Liver (tissue), 9 donors: Measurements from ENCODE around the gene AXIN1. TPM values are rescaled to one million over a fixed set of nuclear protein-coding genes. Genes with fewer than 3 reads are reported as not detected.
A peak's percentile ranks its signal among the peaks of the same experiment; 100 is the strongest.

Source experiments
- DNase-seq: peaks from one replicate; pipeline ENCODE4 v3.0.0-alpha.2; 2017; ENCODE audit warnings: low spot score
- H3K27ac ChIP-seq, 2 donors: one replicate each; pipeline ENCODE4 v1.7.0; 2013; ENCODE audit warnings: inconsistent platforms in 2 of 2, low read length in 2 of 2, control low read depth in 1 of 2, low read depth in 1 of 2, mild to moderate bottlenecking in 1 of 2
- H3K27me3 ChIP-seq, 4 donors: one replicate each; pipeline versions ENCODE4 v1.6.1 to v1.7.0; 2013; ENCODE audit warnings: low read length in 3 of 4, inconsistent platforms in 1 of 4, mild to moderate bottlenecking in 1 of 4, moderate library complexity in 1 of 4; ENCODE audit not compliant: control insufficient read depth in 4 of 4, insufficient read depth in 4 of 4
- H3K36me3 ChIP-seq, 4 donors: one replicate each; pipeline versions ENCODE4 v1.6.1 to v1.7.0; 2013; ENCODE audit warnings: low read length in 3 of 4, mild to moderate bottlenecking in 3 of 4, low read depth in 1 of 4, moderate library complexity in 1 of 4; ENCODE audit not compliant: control insufficient read depth in 4 of 4, insufficient read depth in 3 of 4
- H3K4me1 ChIP-seq, 4 donors: one replicate each; pipeline versions ENCODE4 v1.6.1 to v1.7.0; 2013; ENCODE audit warnings: low read length in 3 of 4, mild to moderate bottlenecking in 3 of 4, moderate library complexity in 1 of 4; ENCODE audit not compliant: control insufficient read depth in 4 of 4, insufficient read depth in 4 of 4
- H3K4me3 ChIP-seq, 3 donors: one replicate each; pipeline versions ENCODE4 v1.6.1 to v1.7.0; 2013; ENCODE audit warnings: low read length in 3 of 3, control low read depth in 1 of 3, low read depth in 1 of 3, mild to moderate bottlenecking in 1 of 3
- H3K9ac ChIP-seq, 2 donors: one replicate each; pipeline ENCODE4 v1.7.0; 2013; ENCODE audit warnings: low read length in 2 of 2, mild to moderate bottlenecking in 2 of 2, moderate library complexity in 2 of 2, control low read depth in 1 of 2, low read depth in 1 of 2
- H3K9me3 ChIP-seq, 4 donors: one replicate each; pipeline versions ENCODE4 v1.6.1 to v1.7.0; 2013; ENCODE audit warnings: low read length in 3 of 4; ENCODE audit not compliant: control insufficient read depth in 4 of 4
- CTCF ChIP-seq: fragments of 150-350 bp; IDR thresholded peaks from 2 replicates; pipeline ENCODE4 v1.5.1; 2017; ENCODE audit warnings: improper control_type of control experiment, low read depth, low read length; ENCODE audit not compliant: missing input control
- EGR1 ChIP-seq, 2 donors: IDR thresholded peaks; 2 replicates each; pipeline ENCODE4 v1.6.1; 2016 to 2018; ENCODE audit warnings: antibody characterized with exemption in 2 of 2, low read depth in 2 of 2
- FOXA1 ChIP-seq: IDR thresholded peaks from 2 replicates; pipeline ENCODE4 v1.6.1; 2016; ENCODE audit warnings: antibody characterized with exemption
- FOXA2 ChIP-seq: IDR thresholded peaks from 2 replicates; pipeline ENCODE4 v1.6.1; 2016; ENCODE audit warnings: antibody characterized with exemption
- GABPA ChIP-seq, 2 donors: IDR thresholded peaks in 1 of 2; conservative IDR thresholded peaks in 1 of 2; 2 replicates each; pipeline ENCODE4 v1.6.1; 2016; ENCODE audit warnings: antibody characterized with exemption in 2 of 2, mild to moderate bottlenecking in 1 of 2, moderate library complexity in 1 of 2
- HNF4A ChIP-seq, 2 donors: conservative IDR thresholded peaks; 2 replicates each; pipeline ENCODE4 v1.6.1; 2016; ENCODE audit warnings: antibody characterized with exemption in 2 of 2, mild to moderate bottlenecking in 2 of 2
- NR2F2 ChIP-seq: IDR thresholded peaks from 2 replicates; pipeline ENCODE4 v1.6.1; 2016; ENCODE audit warnings: antibody characterized with exemption
- RAD21 ChIP-seq, 2 donors: IDR thresholded peaks; 2 replicates each; pipeline ENCODE4 v1.6.1; 2016; ENCODE audit warnings: antibody characterized with exemption in 2 of 2, mild to moderate bottlenecking in 2 of 2
- SP1 ChIP-seq: IDR thresholded peaks from 2 replicates; pipeline ENCODE4 v1.6.1; 2018; ENCODE audit warnings: antibody characterized with exemption, mild to moderate bottlenecking
- TAF1 ChIP-seq: conservative IDR thresholded peaks from 2 replicates; pipeline ENCODE4 v1.6.1; 2016; ENCODE audit warnings: antibody characterized with exemption, mild to moderate bottlenecking
- YY1 ChIP-seq: IDR thresholded peaks from 2 replicates; pipeline ENCODE4 v1.6.1; 2016; ENCODE audit warnings: antibody characterized with exemption, mild to moderate bottlenecking
- WGBS: extraction: QIAGEN DNeasy Blood & Tissue Kit; methylation state at CpG from one replicate; pipeline ENCODE4 v1.1.7; 2013; 5-methylcytosine and 5-hydroxymethylcytosine counted together
- polyA plus RNA-seq, 2 donors: library from polyadenylated mRNA; stranded (reverse) in 1 of 2; unstranded in 1 of 2; fragments of 200-250 nt in 1 of 2; fragments of >200 nt in 1 of 2; fragmentation: Nextera tagmentation in 1 of 2; extraction: Ambion mirVana in 1 of 2; gene quantifications; one replicate each; pipeline versions ENCODE4 v1.2.1 to v1.2.3, GENCODE V29; 2013 to 2015
- total RNA-seq, 2 donors: library from RNA; depleted of rRNA; stranded (reverse); fragments of >200 nt; gene quantifications; one replicate each; pipeline ENCODE4 v1.2.3, GENCODE V29; 2014
- TF ChIP-seq, protein P1 (sequence below): IDR thresholded peaks from 2 replicates; pipeline ENCODE4 v1.6.1; 2016; ENCODE audit warnings: antibody characterized with exemption
- TF ChIP-seq, protein P2 (sequence below): IDR thresholded peaks from 2 replicates; pipeline ENCODE4 v1.6.1; 2016; ENCODE audit warnings: antibody characterized with exemption
- TF ChIP-seq, protein P3 (sequence below): IDR thresholded peaks from 2 replicates; pipeline ENCODE4 v1.6.1; 2016; ENCODE audit warnings: antibody characterized with exemption, mild to moderate bottlenecking
- donor health status: healthy.
- donor health status: healthy.
- donor health status: healthy.
- donor health status: healthy.
- donor health status: healthy.

Gene AXIN1
- total and polyA plus RNA-seq, 4 donors, result 2.0 to 10.3 (median 7.9) TPM

DNA sequence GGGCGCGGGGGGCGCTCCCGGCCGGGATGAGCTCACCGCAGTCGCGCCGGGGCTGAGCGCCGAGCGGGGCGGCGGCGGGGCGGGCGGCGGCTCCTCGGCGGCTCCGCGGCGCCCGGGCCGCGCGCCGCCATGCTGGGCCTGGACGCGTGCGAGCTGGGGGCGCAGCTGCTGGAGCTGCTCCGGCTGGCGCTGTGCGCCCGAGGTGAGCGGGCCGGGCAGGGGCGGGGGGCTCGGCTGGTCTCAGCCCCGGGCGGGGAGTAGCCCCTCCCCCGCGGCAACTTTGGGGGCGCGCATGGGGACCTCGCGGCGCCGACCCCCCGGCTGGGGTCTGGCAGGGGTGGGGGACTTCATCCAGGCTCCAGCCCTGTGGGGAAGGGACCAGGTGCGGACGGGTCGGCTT, 72.0 kb downstream of the AXIN1 start, which contains the start of gene ARHGDIG (continued):
- TF ChIP-seq, protein P1, sequence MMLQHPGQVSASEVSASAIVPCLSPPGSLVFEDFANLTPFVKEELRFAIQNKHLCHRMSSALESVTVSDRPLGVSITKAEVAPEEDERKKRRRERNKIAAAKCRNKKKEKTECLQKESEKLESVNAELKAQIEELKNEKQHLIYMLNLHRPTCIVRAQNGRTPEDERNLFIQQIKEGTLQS, result no peak
- TF ChIP-seq CTCF (no peak), FOXA2 (no peak), NR2F2 (no peak)

DNA sequence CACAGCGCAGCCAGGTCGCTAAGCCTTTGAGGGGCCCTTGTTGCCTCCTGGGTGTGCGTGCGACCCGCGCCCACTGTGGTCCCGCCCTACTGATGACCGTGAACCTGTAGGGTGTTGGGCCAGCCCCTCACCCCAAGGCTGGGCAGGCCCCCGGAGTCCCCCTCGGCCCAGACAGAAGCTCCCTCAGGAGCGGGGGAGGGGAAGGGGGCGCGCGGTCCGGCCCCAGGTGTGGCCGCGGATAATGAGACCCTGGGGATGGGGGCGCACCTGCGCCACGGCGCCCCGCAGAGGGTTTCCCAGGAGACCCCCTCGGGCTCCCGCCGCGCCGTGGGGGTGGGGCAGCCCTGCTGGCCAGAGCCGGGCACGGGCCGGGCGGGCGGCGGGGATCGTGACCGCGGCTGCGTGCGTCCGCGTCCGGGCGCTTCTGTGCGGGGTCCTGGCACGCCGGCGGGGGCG, 72.5 kb downstream of the AXIN1 start:
- no peaks in the 10 kb centered on the region for H3K36me3 ChIP-seq
- no peaks in the 10 kb centered on the region for H3K9me3 ChIP-seq
- 9% methylated on average over 47 of the region's 47 CpGs for WGBS
- TF ChIP-seq TAF1 (no peak), CTCF (no peak), YY1 (no peak), HNF4A (conservative IDR thresholded peaks at IDR 0.05) (no peak), NR2F2 (no peak), GABPA (IDR thresholded peaks at IDR 0.05 in 1 of 2, conservative IDR thresholded peaks at IDR 0.05 in 1 of 2) (no peak)
- TF ChIP-seq, protein P2, sequence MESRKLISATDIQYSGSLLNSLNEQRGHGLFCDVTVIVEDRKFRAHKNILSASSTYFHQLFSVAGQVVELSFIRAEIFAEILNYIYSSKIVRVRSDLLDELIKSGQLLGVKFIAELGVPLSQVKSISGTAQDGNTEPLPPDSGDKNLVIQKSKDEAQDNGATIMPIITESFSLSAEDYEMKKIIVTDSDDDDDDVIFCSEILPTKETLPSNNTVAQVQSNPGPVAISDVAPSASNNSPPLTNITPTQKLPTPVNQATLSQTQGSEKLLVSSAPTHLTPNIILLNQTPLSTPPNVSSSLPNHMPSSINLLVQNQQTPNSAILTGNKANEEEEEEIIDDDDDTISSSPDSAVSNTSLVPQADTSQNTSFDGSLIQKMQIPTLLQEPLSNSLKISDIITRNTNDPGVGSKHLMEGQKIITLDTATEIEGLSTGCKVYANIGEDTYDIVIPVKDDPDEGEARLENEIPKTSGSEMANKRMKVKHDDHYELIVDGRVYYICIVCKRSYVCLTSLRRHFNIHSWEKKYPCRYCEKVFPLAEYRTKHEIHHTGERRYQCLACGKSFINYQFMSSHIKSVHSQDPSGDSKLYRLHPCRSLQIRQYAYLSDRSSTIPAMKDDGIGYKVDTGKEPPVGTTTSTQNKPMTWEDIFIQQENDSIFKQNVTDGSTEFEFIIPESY, result no peak
- DNase-seq, result no peak
- no peak overlapping the region for H3K27ac ChIP-seq
- no peak overlapping the region for H3K9ac ChIP-seq
- peaks cover 0 to 11% (median 0%) of the 10 kb centered on the region in 4 donors for H3K27me3 ChIP-seq
- peak overlapping the region in 1 of 3 donors; percentile 42 for H3K4me3 ChIP-seq
- H3K4me1 ChIP-seq, result peaks cover 0 to 10% (median 4%) of the 10 kb centered on the region in 4 donors

GRCh38 chr16:279531-279930, 73.0 kb downstream of the AXIN1 start:
- Histone ChIP-seq H3K9ac (no peak overlapping the region), H3K9me3 (no peaks in the 10 kb centered on the region), H3K4me1 (peaks cover 0 to 12% (median 4%) of the 10 kb centered on the region in 4 donors), H3K27me3 (peaks cover 0 to 11% (median 1%) of the 10 kb centered on the region in 4 donors), H3K27ac (no peak overlapping the region), H3K4me3 (no peak overlapping the region), H3K36me3 (no peaks in the 10 kb centered on the region)
- no peak for DNase-seq
- no peak for TF ChIP-seq TAF1
- no peak for TF ChIP-seq EGR1 (IDR thresholded peaks at IDR 0.05; ENCODE audit: low read depth in 2 of 2)
- no peak for TF ChIP-seq SP1
- TF ChIP-seq CTCF, result no peak
- TF ChIP-seq GABPA (IDR thresholded peaks at IDR 0.05 in 1 of 2, conservative IDR thresholded peaks at IDR 0.05 in 1 of 2), result no peak
- TF ChIP-seq, protein P3, sequence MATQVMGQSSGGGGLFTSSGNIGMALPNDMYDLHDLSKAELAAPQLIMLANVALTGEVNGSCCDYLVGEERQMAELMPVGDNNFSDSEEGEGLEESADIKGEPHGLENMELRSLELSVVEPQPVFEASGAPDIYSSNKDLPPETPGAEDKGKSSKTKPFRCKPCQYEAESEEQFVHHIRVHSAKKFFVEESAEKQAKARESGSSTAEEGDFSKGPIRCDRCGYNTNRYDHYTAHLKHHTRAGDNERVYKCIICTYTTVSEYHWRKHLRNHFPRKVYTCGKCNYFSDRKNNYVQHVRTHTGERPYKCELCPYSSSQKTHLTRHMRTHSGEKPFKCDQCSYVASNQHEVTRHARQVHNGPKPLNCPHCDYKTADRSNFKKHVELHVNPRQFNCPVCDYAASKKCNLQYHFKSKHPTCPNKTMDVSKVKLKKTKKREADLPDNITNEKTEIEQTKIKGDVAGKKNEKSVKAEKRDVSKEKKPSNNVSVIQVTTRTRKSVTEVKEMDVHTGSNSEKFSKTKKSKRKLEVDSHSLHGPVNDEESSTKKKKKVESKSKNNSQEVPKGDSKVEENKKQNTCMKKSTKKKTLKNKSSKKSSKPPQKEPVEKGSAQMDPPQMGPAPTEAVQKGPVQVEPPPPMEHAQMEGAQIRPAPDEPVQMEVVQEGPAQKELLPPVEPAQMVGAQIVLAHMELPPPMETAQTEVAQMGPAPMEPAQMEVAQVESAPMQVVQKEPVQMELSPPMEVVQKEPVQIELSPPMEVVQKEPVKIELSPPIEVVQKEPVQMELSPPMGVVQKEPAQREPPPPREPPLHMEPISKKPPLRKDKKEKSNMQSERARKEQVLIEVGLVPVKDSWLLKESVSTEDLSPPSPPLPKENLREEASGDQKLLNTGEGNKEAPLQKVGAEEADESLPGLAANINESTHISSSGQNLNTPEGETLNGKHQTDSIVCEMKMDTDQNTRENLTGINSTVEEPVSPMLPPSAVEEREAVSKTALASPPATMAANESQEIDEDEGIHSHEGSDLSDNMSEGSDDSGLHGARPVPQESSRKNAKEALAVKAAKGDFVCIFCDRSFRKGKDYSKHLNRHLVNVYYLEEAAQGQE, result no peak
- TF ChIP-seq HNF4A (conservative IDR thresholded peaks at IDR 0.05), result no peak
- TF ChIP-seq, protein P1, result no peak
- TF ChIP-seq FOXA1, result no peak
- TF ChIP-seq RAD21 (IDR thresholded peaks at IDR 0.05), result no peak
- WGBS, result 75% methylated on average over 7 of the region's 7 CpGs
